GM23338 (cell line): ENCODE measurements around the gene ATG2A. TPM values are rescaled to one million over a fixed set of nuclear protein-coding genes. Genes with fewer than 3 reads are reported as not detected.
A peak's percentile ranks its signal among the peaks of the same experiment; 100 is the strongest.

Source experiments
- ATAC-seq: fragments of 200-7000 bp; cut with Tn5 transposase; 3 replicates; pipeline ENCODE4 v1.9.1; 2020
- DNase-seq: peaks from one replicate; pipeline ENCODE4 v3.0.0-alpha.2; 2015; ENCODE audit warnings: low spot score
- H2AFZ ChIP-seq: fragments of 200-600 bp; sonication (generic); 2 replicates; pipeline ENCODE4 v1.8.0; 2016; ENCODE audit warnings: antibody characterized with exemption, mild to moderate bottlenecking, moderate library complexity
- H3F3A ChIP-seq: fragments of 200-600 bp; sonication (generic); replicated peaks from 2 replicates; pipeline ENCODE4 v1.8.0; 2017; ENCODE audit warnings: antibody characterized with exemption, mixed run types, low read depth
- H3K27ac ChIP-seq: fragments of 200-600 bp; sonication (generic); 2 replicates; pipeline ENCODE4 v1.6.1; 2016; ENCODE audit warnings: low read depth
- H3K27me3 ChIP-seq: fragments of 200-600 bp; sonication (generic); 2 replicates; pipeline ENCODE4 v1.8.0; 2016; ENCODE audit warnings: mild to moderate bottlenecking, mixed run types, moderate library complexity; ENCODE audit not compliant: insufficient read depth
- H3K36me3 ChIP-seq: fragments of 200-600 bp; sonication (generic); 2 replicates; pipeline ENCODE4 v1.8.0; 2016; ENCODE audit warnings: mild to moderate bottlenecking; ENCODE audit not compliant: insufficient read depth
- H3K4me1 ChIP-seq: fragments of 200-600 bp; sonication (generic); 2 replicates; pipeline ENCODE4 v1.8.0; 2016; ENCODE audit warnings: mild to moderate bottlenecking, moderate library complexity; ENCODE audit not compliant: insufficient read depth
- H3K4me2 ChIP-seq: fragments of 200-600 bp; sonication (generic); 2 replicates; pipeline ENCODE4 v1.7.1; 2017; ENCODE audit warnings: mixed run types
- H3K4me3 ChIP-seq: fragments of 200-600 bp; sonication (generic); 2 replicates; pipeline ENCODE4 v1.6.1; 2016; ENCODE audit warnings: mixed run types
- H3K79me2 ChIP-seq: fragments of 200-600 bp; sonication (generic); replicated peaks from 2 replicates; pipeline ENCODE4 v1.8.0; 2017; ENCODE audit warnings: mild to moderate bottlenecking; ENCODE audit not compliant: insufficient read depth
- H3K9me2 ChIP-seq: fragments of 200-600 bp; sonication (generic); 2 replicates; pipeline ENCODE4 v1.8.0; 2017; ENCODE audit not compliant: insufficient read depth
- H4K20me1 ChIP-seq: fragments of 200-600 bp; sonication (generic); replicated peaks from 2 replicates; pipeline ENCODE4 v1.8.0; 2017; ENCODE audit warnings: mild to moderate bottlenecking; ENCODE audit not compliant: insufficient read depth
- H3K27ac Mint-ChIP-seq: 2 replicates; pipeline ENCODE4 v1.8.0; 2020; ENCODE audit warnings: inconsistent platforms, mild to moderate bottlenecking, moderate library complexity, mixed read lengths
- H3K27me3 Mint-ChIP-seq: 3 replicates; pipeline ENCODE4 v1.8.0; 2022; ENCODE audit warnings: low read depth, mild to moderate bottlenecking, moderate library complexity, mixed read lengths, inconsistent platforms; ENCODE audit not compliant: insufficient read depth, poor library complexity
- H3K36me3 Mint-ChIP-seq: 3 replicates; pipeline ENCODE4 v1.8.0; 2021; ENCODE audit warnings: low read depth, mild to moderate bottlenecking, inconsistent platforms, moderate library complexity, mixed read lengths
- H3K4me1 Mint-ChIP-seq: 3 replicates; pipeline ENCODE4 v1.8.0; 2020; ENCODE audit warnings: mild to moderate bottlenecking, inconsistent platforms, mixed read lengths
- H3K4me3 Mint-ChIP-seq: 3 replicates; pipeline ENCODE4 v1.8.0; 2021; ENCODE audit warnings: moderate library complexity, mild to moderate bottlenecking, inconsistent platforms, mixed read lengths
- H3K9me3 Mint-ChIP-seq: 3 replicates; pipeline ENCODE4 v1.8.0; 2020; ENCODE audit warnings: moderate library complexity, mild to moderate bottlenecking, inconsistent platforms, mixed read lengths
- CTCF ChIP-seq, 2 experiments: fragments of 200-600 bp in 1 of 2; sonication (generic) in 1 of 2; conservative IDR thresholded peaks; 2 replicates each; pipeline versions ENCODE4 v1.5.1 to v1.6.1; 2016 to 2017; ENCODE audit warnings: antibody characterized with exemption in 2 of 2, low read depth in 2 of 2, mild to moderate bottlenecking in 2 of 2, moderate library complexity in 1 of 2
- ETS1 ChIP-seq: IDR thresholded peaks from 2 replicates; pipeline ENCODE4 v1.6.1; 2016; ENCODE audit warnings: antibody characterized with exemption
- EZH2 ChIP-seq: fragments of 200-600 bp; sonication (generic); IDR thresholded peaks from one replicate; pipeline ENCODE4 v1.8.0; 2017; ENCODE audit warnings: antibody characterized with exemption, mild to moderate bottlenecking, low read depth; ENCODE audit not compliant: unreplicated experiment
- STAT1 ChIP-seq: IDR thresholded peaks from one replicate; pipeline ENCODE4 v1.6.1; 2016; ENCODE audit warnings: antibody characterized with exemption; ENCODE audit not compliant: unreplicated experiment
- ZNF331 ChIP-seq: fragments of 250-450 bp; sonication (Bioruptor Pico); IDR thresholded peaks from 2 replicates; pipeline ENCODE4 v1.5.0; 2020; ENCODE audit warnings: low read depth, mild to moderate bottlenecking, moderate library complexity
- polyA plus RNA-seq: library from polyadenylated mRNA; unstranded; fragments of >200 nt; fragmentation: Nextera tagmentation; extraction: Ambion mirVana; gene quantifications from 2 replicates; pipeline ENCODE4 v1.2.1, GENCODE V29; 2016
- total RNA-seq: library from RNA; depleted of rRNA; stranded (reverse); fragments of >200 nt; shearing (Covaris generic); gene quantifications from 2 replicates; pipeline ENCODE4 v1.2.3, GENCODE V29; 2014

ATG2A gene
- total and polyA plus RNA-seq, 2 experiments from 2014 or later = 8.7 to 31.7 TPM

GRCh38 chr11:64876229-64876750 is 40.7 kb downstream of the ATG2A start (continued):
- TF ChIP-seq ETS1 (no peak), EZH2 (no peak), STAT1 (no peak), ZNF331 (CRISPR knock-in tag) (no peak)

GRCh38 chr11:64875369-64876228 is 41.4 kb downstream of the ATG2A start:
- no peak overlapping the region for H3K4me3 ChIP-seq

More at GRCh38 chr11:64875369-64876228, 41.4 kb downstream of the ATG2A start:
- Histone ChIP-seq H4K20me1 (no peaks in the 10 kb centered on the region; the same call in 1 of the 2 replicates), H3K27ac (no peak overlapping the region), H3F3A (0 out of 2 replicates have a peak, but pooled peaks cover 3% of the 10 kb centered on the region), H3K4me2 (no peak overlapping the region), H3K4me1 (peaks cover 15% of the 10 kb centered on the region; the same call in 1 of the 2 replicates), H3K27me3 (peaks cover 5% of the 10 kb centered on the region; the same call in 1 of the 2 replicates), H3K9me2 (no peaks in the 10 kb centered on the region), H2AFZ (no peak overlapping the region), H3K36me3 (no peaks in the 10 kb centered on the region), H3K79me2 (peaks cover 21% of the 10 kb centered on the region)
- ATAC-seq = no peak
- no peak overlapping the region for H3K27ac Mint-ChIP-seq
- H3K4me1 Mint-ChIP-seq = peaks cover 29% of the 10 kb centered on the region
- no peak overlapping the region for H3K4me3 Mint-ChIP-seq
- H3K9me3 Mint-ChIP-seq = no peaks in the 10 kb centered on the region
- H3K36me3 Mint-ChIP-seq = peaks cover 6% of the 10 kb centered on the region; the same call in 2 of the 3 replicates
- TF ChIP-seq CTCF (conservative IDR thresholded peaks at IDR 0.05; ENCODE audit: low read depth in 2 of 2) (peak in 1 of 2 experiments; percentile 13; a peak in 1 of 4 replicates), ETS1 (no peak)
- no peak for DNase-seq
- peaks cover 10% of the 10 kb centered on the region for H3K27me3 Mint-ChIP-seq
